Panc1 (cell line): ENCODE measurements around the gene FAF1. TPM values are rescaled to one million over a fixed set of nuclear protein-coding genes. Genes with fewer than 3 reads are reported as not detected.

ENCODE experiments used
- ATAC-seq: fragments of 200-7000 bp; cut with Tn5 transposase; 2 replicates; pipeline ENCODE4 v1.9.1; 2020; ENCODE audit warnings: mild to moderate bottlenecking, moderate library complexity
- BruUV-seq: library from RNA; stranded (reverse); fragments of 400-500 nt; replicated peaks from 2 replicates; lab custom pipeline; 2021; lab: Mats Ljungman, UMichigan
- CTCF ChIA-PET: fragments of 300-600 bp; sonication (Branson Sonifier 250); formaldehyde crosslinking; loops from one replicate; lab custom pipeline; 2022; ENCODE audit warnings: antibody characterized with exemption; lab: Charles Lee
- POLR2A ChIA-PET: fragments of 300-600 bp; sonication (Branson Sonifier 250); formaldehyde crosslinking; loops from one replicate; lab custom pipeline; 2022; ENCODE audit warnings: antibody characterized with exemption; lab: Charles Lee
- DNase-seq: peaks from one replicate; pipeline ENCODE4 v3.0.0-alpha.2; 2010; ENCODE audit warnings: low read depth, low spot score
- H3K27ac ChIP-seq: 2 replicates; pipeline ENCODE4 v1.5.1; 2011; ENCODE audit warnings: mild to moderate bottlenecking, low read length, inconsistent platforms
- H3K27me3 ChIP-seq: fragments of 200-500 bp; sonication (Bioruptor generic); 2 replicates; pipeline ENCODE4 v1.6.0; 2014; ENCODE audit warnings: low read length, inconsistent platforms; ENCODE audit not compliant: control insufficient read depth, insufficient read depth
- H3K36me3 ChIP-seq: fragments of 200-500 bp; sonication (Bioruptor generic); 2 replicates; pipeline ENCODE4 v1.5.1; 2014; ENCODE audit warnings: inconsistent platforms, mild to moderate bottlenecking, low read length, moderate library complexity; ENCODE audit not compliant: control insufficient read depth, insufficient read depth
- H3K4me1 ChIP-seq: 2 replicates; pipeline ENCODE4 v1.5.1; 2011; ENCODE audit warnings: inconsistent platforms, mild to moderate bottlenecking, low read length, moderate library complexity; ENCODE audit not compliant: control insufficient read depth, insufficient read depth
- H3K4me3 ChIP-seq, 2 experiments: 2 replicates each; pipeline ENCODE4 v1.5.1; 2011 to 2012; ENCODE audit warnings: low read depth in 2 of 2, low read length in 2 of 2, mild to moderate bottlenecking in 2 of 2, inconsistent platforms in 1 of 2, moderate library complexity in 1 of 2
- H3K9me3 ChIP-seq: fragments of 200-500 bp; sonication (Bioruptor generic); 2 replicates; pipeline ENCODE4 v1.5.1; 2014; ENCODE audit warnings: low read depth, mild to moderate bottlenecking, inconsistent platforms, low read length, moderate library complexity; ENCODE audit not compliant: control insufficient read depth, insufficient read depth
- POLR2AphosphoS5 ChIP-seq: IDR thresholded peaks from 2 replicates; pipeline ENCODE4 v1.6.1; 2012; ENCODE audit warnings: mild to moderate bottlenecking, low read depth, low read length, moderate library complexity
- SIN3A ChIP-seq: IDR thresholded peaks from 2 replicates; pipeline ENCODE4 v1.6.1; 2012; ENCODE audit warnings: low read depth, mild to moderate bottlenecking, low read length, moderate library complexity, borderline replicate concordance; ENCODE audit not compliant: insufficient read depth
- TCF7L2 ChIP-seq: IDR thresholded peaks from 2 replicates; pipeline ENCODE4 v1.6.1; 2011; ENCODE audit warnings: mild to moderate bottlenecking, low read depth, low read length, inconsistent platforms
- in situ Hi-C: cut with HindIII; loops from 2 replicates; pipeline ENCODE4 v1.10.0; 2016; ENCODE audit warnings: low sequenced_read_pairs, low pct_unique_long_range_greater_than_20kb
- intact Hi-C: fragments of 100-400 bp; cut with micrococcal nuclease; formaldehyde crosslinking; loops from one replicate; pipeline ENCODE4 v1.10.0; 2022; ENCODE audit not compliant: unreplicated experiment
- total RNA-seq: library from RNA; stranded (reverse); gene quantifications from one replicate; pipeline ENCODE4 v1.2.1, GENCODE V29; 2021; ENCODE audit not compliant: unreplicated experiment
- TF ChIP-seq, protein P1 (sequence below), 2 experiments: IDR thresholded peaks; 2 replicates each; pipeline ENCODE4 v1.6.1; 2011 to 2012; ENCODE audit warnings: low read depth in 2 of 2, control low read depth in 1 of 2, low read length in 1 of 2, mild to moderate bottlenecking in 1 of 2, moderate library complexity in 1 of 2; ENCODE audit not compliant: insufficient read depth in 1 of 2
- TF ChIP-seq, protein P2 (sequence below): fragments of 450-650 bp; IDR thresholded peaks from 2 replicates; pipeline ENCODE4 v1.5.1; 2017; ENCODE audit warnings: mild to moderate bottlenecking

The FAF1 gene
- total RNA-seq, 1 experiment from 2014 or later, result 101 TPM

DNA sequence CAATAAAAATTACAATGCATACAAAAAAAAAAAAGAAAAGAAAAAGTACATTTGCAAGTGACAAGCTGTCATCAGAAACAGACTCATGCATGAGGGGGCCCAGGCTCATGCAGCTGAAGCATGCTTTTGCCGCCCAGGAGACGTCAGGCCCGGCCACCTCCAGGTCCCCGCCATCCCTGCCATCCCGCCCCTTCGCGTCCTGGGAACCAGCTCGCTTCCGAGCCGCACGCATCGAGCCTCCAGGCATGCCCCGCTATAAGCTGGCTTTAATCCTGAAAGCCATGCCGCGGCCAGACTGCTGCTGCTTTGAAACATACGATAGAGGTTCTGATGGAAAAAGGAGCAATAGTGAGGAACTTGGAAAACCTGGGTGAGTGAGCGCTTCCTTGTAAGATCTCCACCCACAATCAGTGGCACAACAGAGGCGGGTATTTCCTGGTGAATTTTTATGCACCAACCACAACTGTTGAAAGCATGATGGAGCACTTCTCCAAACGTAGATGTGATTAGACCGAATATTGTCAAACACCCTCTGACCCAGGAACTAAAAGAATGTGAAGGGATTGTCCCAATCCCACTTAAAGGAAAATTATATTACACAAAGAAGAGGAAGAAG lies 113.7 kb downstream of the FAF1 start:
- ATAC-seq, result no peak

DNA sequence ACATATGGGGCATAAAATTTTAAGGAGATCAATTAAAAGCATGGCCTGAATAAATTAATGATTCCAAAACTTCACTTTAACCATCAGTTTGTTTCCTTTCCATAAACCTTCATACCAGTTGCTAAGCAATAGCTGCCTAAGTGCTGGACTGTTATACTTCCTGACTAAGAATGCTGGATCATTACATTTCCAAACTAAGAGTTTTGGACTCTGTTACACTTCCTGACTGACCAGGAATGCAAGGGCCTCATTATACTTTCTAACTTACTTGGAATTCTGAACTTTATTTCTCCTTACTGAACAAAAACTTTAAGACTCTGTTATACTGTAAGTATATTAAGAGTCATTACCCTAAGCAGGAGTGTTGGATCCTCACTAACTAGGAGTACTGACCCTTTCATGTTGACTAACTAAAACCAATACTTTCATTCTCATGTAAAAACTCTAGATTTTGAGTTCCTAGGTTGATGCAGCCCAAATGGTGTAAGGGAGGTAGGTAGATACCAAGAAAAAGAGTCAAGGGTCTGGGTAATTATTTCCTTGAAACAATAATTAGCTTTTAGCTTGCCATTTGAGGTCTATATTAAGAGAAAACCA lies 118.2 kb downstream of the FAF1 start:
- BruUV-seq, result no TSS peak
- TF ChIP-seq, protein P1, sequence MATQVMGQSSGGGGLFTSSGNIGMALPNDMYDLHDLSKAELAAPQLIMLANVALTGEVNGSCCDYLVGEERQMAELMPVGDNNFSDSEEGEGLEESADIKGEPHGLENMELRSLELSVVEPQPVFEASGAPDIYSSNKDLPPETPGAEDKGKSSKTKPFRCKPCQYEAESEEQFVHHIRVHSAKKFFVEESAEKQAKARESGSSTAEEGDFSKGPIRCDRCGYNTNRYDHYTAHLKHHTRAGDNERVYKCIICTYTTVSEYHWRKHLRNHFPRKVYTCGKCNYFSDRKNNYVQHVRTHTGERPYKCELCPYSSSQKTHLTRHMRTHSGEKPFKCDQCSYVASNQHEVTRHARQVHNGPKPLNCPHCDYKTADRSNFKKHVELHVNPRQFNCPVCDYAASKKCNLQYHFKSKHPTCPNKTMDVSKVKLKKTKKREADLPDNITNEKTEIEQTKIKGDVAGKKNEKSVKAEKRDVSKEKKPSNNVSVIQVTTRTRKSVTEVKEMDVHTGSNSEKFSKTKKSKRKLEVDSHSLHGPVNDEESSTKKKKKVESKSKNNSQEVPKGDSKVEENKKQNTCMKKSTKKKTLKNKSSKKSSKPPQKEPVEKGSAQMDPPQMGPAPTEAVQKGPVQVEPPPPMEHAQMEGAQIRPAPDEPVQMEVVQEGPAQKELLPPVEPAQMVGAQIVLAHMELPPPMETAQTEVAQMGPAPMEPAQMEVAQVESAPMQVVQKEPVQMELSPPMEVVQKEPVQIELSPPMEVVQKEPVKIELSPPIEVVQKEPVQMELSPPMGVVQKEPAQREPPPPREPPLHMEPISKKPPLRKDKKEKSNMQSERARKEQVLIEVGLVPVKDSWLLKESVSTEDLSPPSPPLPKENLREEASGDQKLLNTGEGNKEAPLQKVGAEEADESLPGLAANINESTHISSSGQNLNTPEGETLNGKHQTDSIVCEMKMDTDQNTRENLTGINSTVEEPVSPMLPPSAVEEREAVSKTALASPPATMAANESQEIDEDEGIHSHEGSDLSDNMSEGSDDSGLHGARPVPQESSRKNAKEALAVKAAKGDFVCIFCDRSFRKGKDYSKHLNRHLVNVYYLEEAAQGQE (IDR thresholded peaks at IDR 0.05; ENCODE audit: insufficient read depth in 1 of 2, low read depth in 2 of 2, low read length in 1 of 2), result no peak
- TF ChIP-seq SIN3A (no peak), TCF7L2 (no peak)
- TF ChIP-seq, protein P2, sequence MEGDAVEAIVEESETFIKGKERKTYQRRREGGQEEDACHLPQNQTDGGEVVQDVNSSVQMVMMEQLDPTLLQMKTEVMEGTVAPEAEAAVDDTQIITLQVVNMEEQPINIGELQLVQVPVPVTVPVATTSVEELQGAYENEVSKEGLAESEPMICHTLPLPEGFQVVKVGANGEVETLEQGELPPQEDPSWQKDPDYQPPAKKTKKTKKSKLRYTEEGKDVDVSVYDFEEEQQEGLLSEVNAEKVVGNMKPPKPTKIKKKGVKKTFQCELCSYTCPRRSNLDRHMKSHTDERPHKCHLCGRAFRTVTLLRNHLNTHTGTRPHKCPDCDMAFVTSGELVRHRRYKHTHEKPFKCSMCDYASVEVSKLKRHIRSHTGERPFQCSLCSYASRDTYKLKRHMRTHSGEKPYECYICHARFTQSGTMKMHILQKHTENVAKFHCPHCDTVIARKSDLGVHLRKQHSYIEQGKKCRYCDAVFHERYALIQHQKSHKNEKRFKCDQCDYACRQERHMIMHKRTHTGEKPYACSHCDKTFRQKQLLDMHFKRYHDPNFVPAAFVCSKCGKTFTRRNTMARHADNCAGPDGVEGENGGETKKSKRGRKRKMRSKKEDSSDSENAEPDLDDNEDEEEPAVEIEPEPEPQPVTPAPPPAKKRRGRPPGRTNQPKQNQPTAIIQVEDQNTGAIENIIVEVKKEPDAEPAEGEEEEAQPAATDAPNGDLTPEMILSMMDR, result no peak
- CTCF ChIA-PET, result no interaction called here
- Histone ChIP-seq H3K27ac (no peak overlapping the region), H3K36me3 (no peaks in the 10 kb centered on the region), H3K27me3 (no peaks in the 10 kb centered on the region), H3K4me1 (no peaks in the 10 kb centered on the region), H3K9me3 (no peaks in the 10 kb centered on the region), H3K4me3 (no peak overlapping the region)
- ATAC-seq (no peak), DNase-seq (no peak)
- POLR2A ChIA-PET, result no interaction called here
- intact Hi-C loops, result no loop called here
- in situ Hi-C loops, result no loop called here

More for the DNA sequence above, 113.7 kb downstream of the FAF1 start:
- intact Hi-C loops (no loop called here), in situ Hi-C loops (no loop called here)
- DNase-seq, result no peak
- H3K27ac ChIP-seq, result no peak overlapping the region
- CTCF ChIA-PET, result no interaction called here
- no peaks in the 10 kb centered on the region for H3K9me3 ChIP-seq
- no peaks in the 10 kb centered on the region for H3K36me3 ChIP-seq
- BruUV-seq, result no TSS peak
- no peak for TF ChIP-seq POLR2AphosphoS5
- no peak for TF ChIP-seq SIN3A
- POLR2A ChIA-PET, result no interaction called here
- no peaks in the 10 kb centered on the region for H3K4me1 ChIP-seq
- H3K4me3 ChIP-seq, result no peak overlapping the region
- no peaks in the 10 kb centered on the region for H3K27me3 ChIP-seq

DNA sequence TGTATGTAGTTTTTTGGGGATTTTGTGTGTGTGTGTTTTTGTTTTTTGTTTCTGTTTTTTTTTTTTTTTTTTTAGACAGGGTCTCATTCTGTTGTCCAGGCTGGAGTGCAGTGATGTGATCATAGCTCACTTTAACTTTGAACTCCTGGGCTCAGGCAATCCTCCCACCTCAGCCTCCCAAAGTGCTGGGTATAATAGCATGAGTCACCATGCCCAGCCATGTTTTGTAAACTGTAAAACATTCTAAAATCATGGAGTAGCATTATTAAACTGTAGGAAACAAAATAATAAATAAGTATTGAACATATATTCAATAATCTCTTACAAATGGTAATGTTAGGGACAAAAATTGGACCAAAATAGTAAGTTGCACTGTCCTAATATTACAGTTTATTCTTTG lies 124.0 kb downstream of the FAF1 start:
- TF ChIP-seq SIN3A (no peak), TCF7L2 (no peak), POLR2AphosphoS5 (no peak)
- TF ChIP-seq, protein P1 (IDR thresholded peaks at IDR 0.05; ENCODE audit: insufficient read depth in 1 of 2, low read depth in 2 of 2, low read length in 1 of 2), result no peak
- TF ChIP-seq, protein P2, result no peak
- no peak overlapping the region for H3K27ac ChIP-seq
- POLR2A ChIA-PET, result interaction anchor here (0.7 kb wide), 1 partner anchor 12 kb away, joined by 9 read pairs; no protein-coding TSS in a partner anchor
- H3K9me3 ChIP-seq, result peaks cover 9% of the 10 kb centered on the region; the same call in 1 of the 2 replicates
- no peak overlapping the region for H3K4me3 ChIP-seq
- CTCF ChIA-PET, result no interaction called here
- ATAC-seq, result no peak
- BruUV-seq, result no TSS peak
- no peaks in the 10 kb centered on the region for H3K27me3 ChIP-seq
- no peak for DNase-seq
- no peaks in the 10 kb centered on the region for H3K36me3 ChIP-seq
- in situ Hi-C loops (no loop called here), intact Hi-C loops (no loop called here)
- no peaks in the 10 kb centered on the region for H3K4me1 ChIP-seq
